ENCODE results near the gene SLN. TPM values are rescaled to one million over a fixed set of nuclear protein-coding genes. Genes with fewer than 3 reads are reported as not detected.

SLN gene
- total RNA-seq, 2 donors from 2014 or later = not detected

- peaks cover 31% of the 10 kb centered on the region for H3K27me3 Mint-ChIP-seq
- no peak overlapping the region for H3K4me3 Mint-ChIP-seq
- no peaks in the 10 kb centered on the region for H3K9me3 Mint-ChIP-seq
- ATAC-seq (replicated peaks) = no peak
- no peak overlapping the region for H3K27ac Mint-ChIP-seq
- H3K4me1 Mint-ChIP-seq = no peaks in the 10 kb centered on the region
- H3K36me3 Mint-ChIP-seq (ENCODE audit: low read depth) = no peaks in the 10 kb centered on the region
Observed at GRCh38 chr11:107733518-107733917, 21.7 kb upstream of the SLN start.

DNA sequence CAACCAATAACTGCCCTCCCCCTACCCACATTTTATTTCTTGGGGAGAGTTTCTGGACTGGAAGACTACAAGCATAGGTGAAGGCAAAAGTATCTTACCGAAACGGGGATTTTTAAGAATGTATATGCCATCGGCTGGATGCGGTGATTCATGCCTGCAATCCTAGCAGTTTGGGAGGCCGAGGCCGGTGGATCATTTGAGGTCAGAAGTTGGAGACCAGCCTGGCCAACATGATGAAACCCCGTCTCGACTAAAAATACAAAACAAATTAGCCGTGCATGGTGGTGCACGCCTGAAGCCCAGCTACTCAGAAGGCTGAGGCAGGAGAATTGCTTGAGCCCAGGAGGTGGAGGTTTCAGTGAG lies 20.8 kb upstream of the SLN start:
- H3K4me1 Mint-ChIP-seq = no peaks in the 10 kb centered on the region
- H3K4me3 Mint-ChIP-seq = no peak overlapping the region
- no peak for ATAC-seq (replicated peaks)
- no peaks in the 10 kb centered on the region for H3K36me3 Mint-ChIP-seq (ENCODE audit: low read depth)
- H3K27ac Mint-ChIP-seq = no peak overlapping the region
- peaks cover 34% of the 10 kb centered on the region for H3K27me3 Mint-ChIP-seq
- no peaks in the 10 kb centered on the region for H3K9me3 Mint-ChIP-seq

GRCh38 chr11:107731941-107732688 lies 20.3 kb upstream of the SLN start:
- H3K9me3 Mint-ChIP-seq = no peaks in the 10 kb centered on the region
- H3K4me3 Mint-ChIP-seq = no peak overlapping the region
- no peaks in the 10 kb centered on the region for H3K4me1 Mint-ChIP-seq
- no peak overlapping the region for H3K27ac Mint-ChIP-seq
- ATAC-seq (replicated peaks) = no peak
- no peaks in the 10 kb centered on the region for H3K36me3 Mint-ChIP-seq (ENCODE audit: low read depth)
- H3K27me3 Mint-ChIP-seq = peaks cover 38% of the 10 kb centered on the region

DNA sequence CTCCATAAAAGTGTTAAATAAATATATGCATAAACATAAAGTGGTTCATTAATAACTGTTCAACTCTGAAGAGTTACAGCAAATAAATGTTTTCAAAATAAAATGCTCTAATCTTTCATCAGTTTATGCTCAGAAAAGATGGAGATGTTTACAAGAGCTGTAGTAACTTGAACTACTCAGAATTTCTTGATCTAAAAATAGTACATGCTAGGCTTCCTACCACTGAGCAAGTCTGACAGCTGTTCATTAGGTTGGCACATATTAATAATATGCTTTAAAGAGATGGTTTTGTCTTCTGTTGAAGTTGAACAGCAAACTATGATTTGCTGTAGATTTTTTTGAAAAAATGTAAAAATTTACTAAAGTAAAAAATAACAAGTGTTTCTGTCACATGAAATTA lies 10.8 kb upstream of the SLN start:
- peaks cover 13% of the 10 kb centered on the region for H3K27me3 Mint-ChIP-seq
- ATAC-seq (replicated peaks) = no peak
- H3K4me1 Mint-ChIP-seq = no peaks in the 10 kb centered on the region
- no peaks in the 10 kb centered on the region for H3K36me3 Mint-ChIP-seq (ENCODE audit: low read depth)
- H3K27ac Mint-ChIP-seq = no peak overlapping the region
- no peak overlapping the region for H3K4me3 Mint-ChIP-seq
- H3K9me3 Mint-ChIP-seq = no peaks in the 10 kb centered on the region

DNA sequence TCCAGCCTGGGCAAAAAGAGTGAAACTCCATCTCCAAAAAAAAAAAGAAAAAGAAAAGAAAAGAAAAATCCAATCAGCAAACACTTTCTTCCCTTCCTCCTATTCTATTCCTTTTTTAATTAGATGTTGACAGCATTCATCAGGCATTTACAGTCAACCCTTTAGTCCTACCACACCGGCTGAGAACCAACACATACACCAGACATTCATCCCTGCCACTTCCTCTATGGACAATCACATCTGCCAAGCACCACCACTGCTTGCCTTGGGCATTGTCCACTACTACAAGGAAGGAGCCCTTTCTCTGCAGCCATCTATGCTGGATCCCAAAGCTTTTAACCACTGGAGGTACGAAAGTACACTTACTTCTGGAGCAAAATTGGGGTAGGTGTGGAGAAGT lies 9.4 kb upstream of the SLN start:
- no peak for ATAC-seq (replicated peaks)
- no peaks in the 10 kb centered on the region for H3K4me1 Mint-ChIP-seq
- H3K27me3 Mint-ChIP-seq = peaks cover 7% of the 10 kb centered on the region
- no peak overlapping the region for H3K4me3 Mint-ChIP-seq
- no peaks in the 10 kb centered on the region for H3K9me3 Mint-ChIP-seq
- no peaks in the 10 kb centered on the region for H3K36me3 Mint-ChIP-seq (ENCODE audit: low read depth)
- no peak overlapping the region for H3K27ac Mint-ChIP-seq

DNA sequence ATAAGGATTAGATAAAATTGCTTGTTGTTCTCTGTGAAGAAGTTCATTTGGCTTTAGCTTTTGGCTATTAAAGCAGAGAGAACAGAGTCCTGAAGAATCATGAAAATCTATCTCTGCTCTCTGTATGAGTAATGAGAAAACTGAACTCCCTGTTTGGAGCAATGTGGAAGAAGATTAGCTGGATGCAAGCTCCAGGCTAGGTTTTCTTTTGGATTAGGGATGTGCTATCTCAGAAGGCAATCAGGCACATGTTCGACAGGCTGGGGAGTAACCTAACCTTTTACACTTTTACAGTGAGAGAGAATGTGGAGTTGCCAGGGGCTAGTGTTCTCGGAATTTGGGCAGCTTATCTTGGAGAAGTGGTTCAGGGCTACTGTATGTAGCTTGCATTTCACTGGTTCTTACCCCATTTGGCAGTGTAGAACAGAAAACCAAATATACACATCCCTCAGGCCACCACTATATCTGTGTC lies 8.5 kb upstream of the SLN start:
- Mint-ChIP-seq H3K4me3 (no peak overlapping the region), H3K9me3 (no peaks in the 10 kb centered on the region), H3K4me1 (no peaks in the 10 kb centered on the region), H3K36me3 (ENCODE audit: low read depth) (no peaks in the 10 kb centered on the region), H3K27ac (no peak overlapping the region), H3K27me3 (peaks cover 12% of the 10 kb centered on the region)
- no peak for ATAC-seq (replicated peaks)

GRCh38 chr11:107719557-107720302 lies 7.9 kb upstream of the SLN start:
- H3K9me3 Mint-ChIP-seq = no peaks in the 10 kb centered on the region
- H3K4me3 Mint-ChIP-seq = no peak overlapping the region
- no peaks in the 10 kb centered on the region for H3K4me1 Mint-ChIP-seq
- no peaks in the 10 kb centered on the region for H3K36me3 Mint-ChIP-seq (ENCODE audit: low read depth)
- peaks cover 15% of the 10 kb centered on the region for H3K27me3 Mint-ChIP-seq
- no peak for ATAC-seq (replicated peaks)
- H3K27ac Mint-ChIP-seq = no peak overlapping the region

- Mint-ChIP-seq H3K9me3 (no peaks in the 10 kb centered on the region), H3K36me3 (ENCODE audit: low read depth) (no peaks in the 10 kb centered on the region), H3K27ac (no peak overlapping the region), H3K27me3 (peaks cover 15% of the 10 kb centered on the region), H3K4me3 (no peak overlapping the region), H3K4me1 (no peaks in the 10 kb centered on the region)
- no peak for ATAC-seq (replicated peaks)
Observed at GRCh38 chr11:107719073-107719472, 7.2 kb upstream of the SLN start.

GRCh38 chr11:107716884-107717532 lies 5.2 kb upstream of the SLN start:
- ATAC-seq (replicated peaks) = no peak
- H3K4me3 Mint-ChIP-seq = no peak overlapping the region
- no peaks in the 10 kb centered on the region for H3K4me1 Mint-ChIP-seq
- no peaks in the 10 kb centered on the region for H3K9me3 Mint-ChIP-seq
- no peak overlapping the region for H3K27ac Mint-ChIP-seq
- peaks cover 25% of the 10 kb centered on the region for H3K27me3 Mint-ChIP-seq
- no peaks in the 10 kb centered on the region for H3K36me3 Mint-ChIP-seq (ENCODE audit: low read depth)

- Mint-ChIP-seq H3K4me3 (no peak overlapping the region), H3K27ac (no peak overlapping the region), H3K27me3 (peaks cover 35% of the 10 kb centered on the region), H3K4me1 (no peaks in the 10 kb centered on the region), H3K36me3 (ENCODE audit: low read depth) (no peaks in the 10 kb centered on the region), H3K9me3 (no peaks in the 10 kb centered on the region)
- no peak for ATAC-seq (replicated peaks)
Observed at GRCh38 chr11:107713009-107713408, 1.2 kb upstream of the SLN start.

GRCh38 chr11:107710301-107710700 lies 1.6 kb downstream of the SLN start:
- Mint-ChIP-seq H3K36me3 (ENCODE audit: low read depth) (no peaks in the 10 kb centered on the region), H3K4me1 (no peaks in the 10 kb centered on the region), H3K27me3 (peaks cover 33% of the 10 kb centered on the region), H3K27ac (no peak overlapping the region), H3K4me3 (no peak overlapping the region), H3K9me3 (no peaks in the 10 kb centered on the region)
- ATAC-seq (replicated peaks) = no peak

GRCh38 chr11:107708792-107709191 lies 3.1 kb downstream of the SLN start:
- Mint-ChIP-seq H3K27me3 (peaks cover 33% of the 10 kb centered on the region), H3K27ac (no peak overlapping the region), H3K36me3 (ENCODE audit: low read depth) (no peaks in the 10 kb centered on the region), H3K4me1 (no peaks in the 10 kb centered on the region), H3K4me3 (no peak overlapping the region), H3K9me3 (no peaks in the 10 kb centered on the region)
- no peak for ATAC-seq (replicated peaks)

DNA sequence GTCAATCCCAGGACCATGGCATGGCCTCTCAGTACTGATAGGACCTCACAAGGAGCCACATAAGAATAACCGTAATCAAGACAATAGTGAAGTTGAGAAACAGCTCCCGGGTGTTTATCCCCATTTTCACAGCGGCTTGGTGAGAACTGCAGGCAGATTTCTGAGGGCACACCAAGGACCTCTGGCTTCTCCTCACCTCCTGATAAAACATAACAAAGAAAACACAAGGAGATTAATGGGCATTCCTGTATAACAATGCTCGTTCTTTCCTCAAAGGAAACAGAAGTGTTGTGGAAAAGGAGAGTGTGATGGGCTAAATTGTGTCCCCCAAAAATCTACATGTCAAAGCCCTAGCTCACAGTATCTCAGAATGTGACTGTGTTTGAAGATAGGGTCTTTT lies 4.0 kb downstream of the SLN start:
- Mint-ChIP-seq H3K4me1 (no peaks in the 10 kb centered on the region), H3K27ac (no peak overlapping the region), H3K4me3 (no peak overlapping the region), H3K27me3 (peaks cover 37% of the 10 kb centered on the region), H3K36me3 (ENCODE audit: low read depth) (no peaks in the 10 kb centered on the region), H3K9me3 (no peaks in the 10 kb centered on the region)
- no peak for ATAC-seq (replicated peaks)

GRCh38 chr11:107707215-107707671 lies 4.6 kb downstream of the SLN start:
- Mint-ChIP-seq H3K4me3 (no peak overlapping the region), H3K27me3 (peaks cover 33% of the 10 kb centered on the region), H3K4me1 (no peaks in the 10 kb centered on the region), H3K27ac (no peak overlapping the region), H3K36me3 (ENCODE audit: low read depth) (no peaks in the 10 kb centered on the region), H3K9me3 (no peaks in the 10 kb centered on the region)
- ATAC-seq (replicated peaks) = no peak

DNA sequence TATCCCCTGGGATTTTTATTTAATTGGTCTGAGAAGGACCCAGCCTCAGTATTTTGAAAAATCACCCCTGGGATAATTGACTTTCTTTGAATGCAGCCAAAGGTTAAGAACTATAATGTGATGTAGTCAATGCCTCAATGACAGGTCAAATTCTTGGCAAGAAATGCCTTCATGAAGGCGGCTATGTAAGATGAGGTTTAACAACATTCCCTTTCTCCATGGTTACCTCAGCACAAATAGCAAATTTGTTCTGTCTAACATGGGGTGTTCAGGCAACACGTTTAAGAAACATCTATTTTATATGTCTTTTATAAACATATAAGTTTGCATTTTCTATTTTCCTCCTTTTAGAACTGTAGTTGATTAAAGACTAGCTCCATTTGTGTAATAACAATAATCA lies 5.3 kb downstream of the SLN start:
- no peaks in the 10 kb centered on the region for H3K9me3 Mint-ChIP-seq
- no peaks in the 10 kb centered on the region for H3K4me1 Mint-ChIP-seq
- peaks cover 32% of the 10 kb centered on the region for H3K27me3 Mint-ChIP-seq
- no peak for ATAC-seq (replicated peaks)
- H3K36me3 Mint-ChIP-seq (ENCODE audit: low read depth) = no peaks in the 10 kb centered on the region
- no peak overlapping the region for H3K27ac Mint-ChIP-seq
- no peak overlapping the region for H3K4me3 Mint-ChIP-seq
